OCI-LY1 (cell line): ENCODE measurements around the gene RERE.

Source experiments
- H2AFZ ChIP-seq: fragments of 200-600 bp; sonication (generic), shearing (Covaris generic); 2 replicates; pipeline ENCODE4 v1.6.0; 2014; ENCODE audit warnings: antibody characterized with exemption, mild to moderate bottlenecking, low read length
- H3F3A ChIP-seq: fragments of 200-600 bp; sonication (generic), shearing (Covaris generic); 2 replicates; pipeline ENCODE4 v1.6.0; 2014; ENCODE audit warnings: mild to moderate bottlenecking, antibody characterized with exemption, low read length, moderate library complexity; ENCODE audit not compliant: insufficient read depth
- H3K27ac ChIP-seq: fragments of 200-600 bp; sonication (generic); 2 replicates; pipeline ENCODE4 v1.5.1; 2014; ENCODE audit warnings: low read length, mixed run types, mild to moderate bottlenecking, low read depth; ENCODE audit not compliant: poor library complexity, severe bottlenecking
- H3K27me3 ChIP-seq: fragments of 200-600 bp; sonication (generic); 2 replicates; pipeline ENCODE4 v1.6.0; 2014; ENCODE audit warnings: antibody characterized with exemption, mild to moderate bottlenecking, low read length, moderate library complexity; ENCODE audit not compliant: insufficient read depth
- H3K36me3 ChIP-seq: fragments of 200-600 bp; sonication (generic); 2 replicates; pipeline ENCODE4 v1.6.1; 2014; ENCODE audit warnings: mild to moderate bottlenecking, antibody characterized with exemption, low read length, moderate library complexity, mixed read lengths; ENCODE audit not compliant: insufficient read depth
- H3K4me1 ChIP-seq: fragments of 200-600 bp; sonication (generic); 2 replicates; pipeline ENCODE4 v1.5.1; 2014; ENCODE audit warnings: mild to moderate bottlenecking, low read length, moderate library complexity; ENCODE audit not compliant: insufficient read depth, severe bottlenecking
- H3K4me2 ChIP-seq: fragments of 200-600 bp; sonication (generic), shearing (Covaris generic); 2 replicates; pipeline ENCODE4 v1.6.1; 2014; ENCODE audit warnings: low read length
- H3K4me3 ChIP-seq: fragments of 200-600 bp; sonication (generic); 2 replicates; pipeline ENCODE4 v1.5.1; 2014; ENCODE audit warnings: low read length, low read depth, mild to moderate bottlenecking, mixed read lengths; ENCODE audit not compliant: poor library complexity, severe bottlenecking
- H3K79me2 ChIP-seq: fragments of 200-600 bp; shearing (Covaris generic); 2 replicates; pipeline ENCODE4 v1.6.1; 2016; ENCODE audit warnings: mixed run types, low read length, mixed read lengths; ENCODE audit not compliant: insufficient read depth
- H3K9ac ChIP-seq: fragments of 200-600 bp; sonication (generic), shearing (Covaris generic); 2 replicates; pipeline ENCODE4 v1.6.1; 2014; ENCODE audit warnings: mild to moderate bottlenecking, low read length, mixed read lengths
- H3K9me2 ChIP-seq: fragments of 200-600 bp; sonication (generic), shearing (Covaris generic); 2 replicates; pipeline ENCODE4 v1.6.1; 2014; ENCODE audit warnings: low read depth, mild to moderate bottlenecking, low read length, mixed read lengths
- H3K9me3 ChIP-seq: fragments of 200-600 bp; shearing (Covaris generic); 2 replicates; pipeline ENCODE4 v1.6.1; 2014; ENCODE audit warnings: low read length, mixed read lengths
- H4K20me1 ChIP-seq: fragments of 200-600 bp; sonication (generic), shearing (Covaris generic); 2 replicates; pipeline ENCODE4 v1.6.0; 2016; ENCODE audit warnings: mild to moderate bottlenecking, low read length; ENCODE audit not compliant: insufficient read depth
- EZH2 ChIP-seq: fragments of 200-600 bp; sonication (generic), shearing (Covaris generic); IDR thresholded peaks from 2 replicates; pipeline ENCODE4 v1.8.0; 2017; ENCODE audit warnings: borderline replicate concordance, mixed run types, mild to moderate bottlenecking, antibody characterized with exemption, low read length, moderate library complexity, mixed read lengths
- TF ChIP-seq, protein P1 (sequence below): fragments of 200-600 bp; sonication (generic), shearing (Covaris generic); IDR thresholded peaks from 2 replicates; pipeline ENCODE4 v1.5.1; 2017; ENCODE audit warnings: mild to moderate bottlenecking, antibody characterized with exemption, low read length, moderate library complexity, mixed read lengths

Gene RERE

DNA sequence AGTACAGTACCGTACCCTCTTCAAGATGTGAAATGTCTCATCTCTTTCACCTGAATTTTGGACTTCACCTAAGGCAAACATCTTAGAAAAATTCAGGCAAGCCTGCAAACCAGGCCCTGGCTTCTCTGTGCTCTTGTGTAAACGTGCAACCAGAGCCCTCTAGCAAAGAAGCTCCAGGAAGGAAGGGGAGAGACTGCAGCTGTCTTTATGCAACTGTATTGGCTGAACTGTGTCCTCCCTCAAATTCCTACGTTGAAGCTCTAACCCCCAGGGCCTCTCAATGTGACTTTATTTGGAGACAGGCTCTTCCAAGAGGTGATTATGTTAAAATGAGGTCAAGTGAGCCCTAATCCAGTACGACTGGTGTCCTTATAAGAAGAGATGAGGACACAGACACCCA is 439.3 kb downstream of the RERE start:
- H3K79me2 ChIP-seq, result peaks cover 91% of the 10 kb centered on the region
- peak overlapping the region; percentile 32 for H3K27ac ChIP-seq
- H3K9ac ChIP-seq, result no peak overlapping the region

DNA sequence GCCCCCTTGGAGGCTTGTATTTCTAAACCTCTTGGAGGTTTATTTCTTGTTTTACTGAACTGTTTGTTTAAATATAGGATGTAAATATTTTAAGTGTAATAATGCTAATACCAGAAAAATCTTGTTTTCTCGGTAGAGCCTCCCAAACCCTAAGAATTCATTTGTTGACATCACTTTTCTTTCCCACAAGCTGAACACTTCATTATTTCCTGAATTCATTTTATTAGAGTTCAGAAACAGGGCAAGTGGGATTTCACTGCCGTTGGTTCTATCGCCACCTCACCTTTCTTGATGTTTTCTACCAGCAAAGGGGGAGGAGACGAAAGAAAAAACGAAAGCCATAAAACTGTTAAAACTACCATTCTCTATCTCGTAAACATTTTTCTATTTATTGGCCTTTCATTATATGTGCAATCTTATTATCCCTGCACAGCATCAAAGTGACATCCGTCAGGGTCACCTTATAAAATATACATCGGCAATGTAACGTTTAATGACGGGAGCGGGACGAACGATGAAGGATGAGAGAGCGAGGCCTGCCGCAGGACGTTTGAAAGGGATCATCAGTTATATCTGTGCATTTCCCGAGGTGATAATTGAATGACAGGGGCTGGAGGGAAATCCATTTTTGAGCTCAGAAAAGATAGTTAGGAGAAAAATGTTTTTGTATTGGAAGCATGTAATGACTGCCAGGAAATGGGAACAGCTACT is 440.0 kb downstream of the RERE start:
- no peaks in the 10 kb centered on the region for H3K4me1 ChIP-seq
- H3F3A ChIP-seq, result no peaks in the 10 kb centered on the region
- no peaks in the 10 kb centered on the region for H3K9me2 ChIP-seq
- no peak overlapping the region for H3K27ac ChIP-seq
- H3K36me3 ChIP-seq, result peaks cover 84% of the 10 kb centered on the region
- H3K4me2 ChIP-seq, result no peak overlapping the region
- H3K27me3 ChIP-seq, result no peaks in the 10 kb centered on the region
- no peak for TF ChIP-seq EZH2
- TF ChIP-seq, protein P1, sequence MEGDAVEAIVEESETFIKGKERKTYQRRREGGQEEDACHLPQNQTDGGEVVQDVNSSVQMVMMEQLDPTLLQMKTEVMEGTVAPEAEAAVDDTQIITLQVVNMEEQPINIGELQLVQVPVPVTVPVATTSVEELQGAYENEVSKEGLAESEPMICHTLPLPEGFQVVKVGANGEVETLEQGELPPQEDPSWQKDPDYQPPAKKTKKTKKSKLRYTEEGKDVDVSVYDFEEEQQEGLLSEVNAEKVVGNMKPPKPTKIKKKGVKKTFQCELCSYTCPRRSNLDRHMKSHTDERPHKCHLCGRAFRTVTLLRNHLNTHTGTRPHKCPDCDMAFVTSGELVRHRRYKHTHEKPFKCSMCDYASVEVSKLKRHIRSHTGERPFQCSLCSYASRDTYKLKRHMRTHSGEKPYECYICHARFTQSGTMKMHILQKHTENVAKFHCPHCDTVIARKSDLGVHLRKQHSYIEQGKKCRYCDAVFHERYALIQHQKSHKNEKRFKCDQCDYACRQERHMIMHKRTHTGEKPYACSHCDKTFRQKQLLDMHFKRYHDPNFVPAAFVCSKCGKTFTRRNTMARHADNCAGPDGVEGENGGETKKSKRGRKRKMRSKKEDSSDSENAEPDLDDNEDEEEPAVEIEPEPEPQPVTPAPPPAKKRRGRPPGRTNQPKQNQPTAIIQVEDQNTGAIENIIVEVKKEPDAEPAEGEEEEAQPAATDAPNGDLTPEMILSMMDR, result no peak
- H3K9me3 ChIP-seq, result no peaks in the 10 kb centered on the region
- H2AFZ ChIP-seq, result no peak overlapping the region
- peaks cover 88% of the 10 kb centered on the region for H3K79me2 ChIP-seq
- no peak overlapping the region for H3K4me3 ChIP-seq
- no peak overlapping the region for H3K9ac ChIP-seq
- H4K20me1 ChIP-seq, result 0 out of 2 replicates have a peak, but pooled peaks cover 3% of the 10 kb centered on the region

More for the DNA sequence above, 439.3 kb downstream of the RERE start:
- TF ChIP-seq, protein P1, result no peak
- TF ChIP-seq EZH2, result no peak
- no peaks in the 10 kb centered on the region for H3K27me3 ChIP-seq
- H3K4me2 ChIP-seq, result no peak overlapping the region
- no peaks in the 10 kb centered on the region for H3F3A ChIP-seq
- H3K4me3 ChIP-seq, result no peak overlapping the region
- no peaks in the 10 kb centered on the region for H3K4me1 ChIP-seq
- H3K9me2 ChIP-seq, result no peaks in the 10 kb centered on the region
- H3K9me3 ChIP-seq, result no peaks in the 10 kb centered on the region
- 0 out of 2 replicates have a peak, but pooled peaks cover 3% of the 10 kb centered on the region for H4K20me1 ChIP-seq
- no peak overlapping the region for H2AFZ ChIP-seq
- peaks cover 83% of the 10 kb centered on the region for H3K36me3 ChIP-seq

DNA sequence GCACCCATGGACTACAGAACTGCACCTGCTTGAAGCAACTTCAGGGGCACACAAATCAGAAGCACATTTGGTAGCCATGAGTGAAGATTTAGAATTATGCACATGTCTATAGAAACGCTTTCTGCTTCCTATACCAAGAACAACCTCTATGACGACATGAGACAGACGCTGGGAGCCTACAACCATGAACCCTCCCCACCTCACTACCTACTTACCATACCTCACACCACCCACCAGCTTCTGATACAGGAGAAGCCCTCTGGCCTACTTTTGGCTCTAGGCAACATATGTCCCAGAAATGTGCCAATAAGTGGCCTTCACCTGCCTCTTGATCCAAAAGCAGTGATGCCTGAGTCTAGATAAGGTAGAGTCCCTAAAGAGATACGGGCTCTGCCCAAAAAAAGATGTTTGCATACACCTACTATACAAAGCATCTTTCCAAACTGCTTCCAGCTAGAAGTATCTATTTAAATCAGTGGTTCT is 441.0 kb downstream of the RERE start:
- Histone ChIP-seq H3K9ac (no peak overlapping the region), H3K36me3 (peaks cover 84% of the 10 kb centered on the region), H3F3A (no peaks in the 10 kb centered on the region), H3K4me1 (no peaks in the 10 kb centered on the region), H2AFZ (no peak overlapping the region), H3K9me2 (no peaks in the 10 kb centered on the region), H4K20me1 (0 out of 2 replicates have a peak, but pooled peaks cover 3% of the 10 kb centered on the region), H3K27ac (no peak overlapping the region), H3K4me2 (no peak overlapping the region), H3K27me3 (no peaks in the 10 kb centered on the region), H3K79me2 (peaks cover 86% of the 10 kb centered on the region), H3K4me3 (no peak overlapping the region), H3K9me3 (no peaks in the 10 kb centered on the region)
- TF ChIP-seq, protein P1, result no peak
- no peak for TF ChIP-seq EZH2
